Fibroblast of skin of right biceps (primary cell): ENCODE measurements around the gene CACNA1D.
"Not testable (repeated sequence)": the region's sequence is repeated elsewhere in the genome, so short reads cannot be mapped to it uniquely, and the experiment has no call there.

Source experiments
- DNase-seq: peaks from one replicate; pipeline ENCODE4 v3.0.0-alpha.2; 2013

CACNA1D gene

GRCh38 chr3:53530205-53530604 is 35.8 kb downstream of the CACNA1D start:
- no peak for DNase-seq

GRCh38 chr3:53531749-53532148 is 37.3 kb downstream of the CACNA1D start:
- DNase-seq, result no peak

- DNase-seq, result no peak
Observed at GRCh38 chr3:53533472-53533871, 39.1 kb downstream of the CACNA1D start.

GRCh38 chr3:53534216-53534615 is 39.8 kb downstream of the CACNA1D start:
- DNase-seq, result no peak

- DNase-seq, result no peak
Observed at GRCh38 chr3:53534676-53535400, 40.4 kb downstream of the CACNA1D start.

- DNase-seq, result no peak
Observed at GRCh38 chr3:53536282-53536681, 41.9 kb downstream of the CACNA1D start.

GRCh38 chr3:53544357-53544756 is 49.9 kb downstream of the CACNA1D start:
- DNase-seq, result no peak

GRCh38 chr3:53545310-53545995 is 51.0 kb downstream of the CACNA1D start:
- no peak for DNase-seq

- DNase-seq, result no peak
Observed at GRCh38 chr3:53545996-53546359, 51.6 kb downstream of the CACNA1D start.

GRCh38 chr3:53547327-53547726 is 52.9 kb downstream of the CACNA1D start:
- no peak for DNase-seq

GRCh38 chr3:53550005-53550620 is 55.7 kb downstream of the CACNA1D start:
- DNase-seq, result no peak

GRCh38 chr3:53551324-53551723 is 56.9 kb downstream of the CACNA1D start:
- DNase-seq, result no peak

GRCh38 chr3:53552730-53553129 is 58.3 kb downstream of the CACNA1D start:
- no peak for DNase-seq

- DNase-seq, result no peak
Observed at GRCh38 chr3:53553200-53553599, 58.8 kb downstream of the CACNA1D start.

- no peak for DNase-seq
Observed at GRCh38 chr3:53554559-53555067, 60.2 kb downstream of the CACNA1D start.

- DNase-seq, result no peak
Observed at GRCh38 chr3:53555068-53555588, 60.7 kb downstream of the CACNA1D start.

- DNase-seq, result no peak
Observed at GRCh38 chr3:53566461-53567145, 72.2 kb downstream of the CACNA1D start.

GRCh38 chr3:53570081-53570480 is 75.7 kb downstream of the CACNA1D start:
- DNase-seq, result no peak

GRCh38 chr3:53570709-53571108 is 76.3 kb downstream of the CACNA1D start:
- DNase-seq, result peak; percentile 4

GRCh38 chr3:53571264-53571663 is 76.9 kb downstream of the CACNA1D start:
- DNase-seq, result no peak

- not testable (repeated sequence) for DNase-seq
Observed at GRCh38 chr3:53572184-53572583, 77.8 kb downstream of the CACNA1D start.

- DNase-seq, result no peak
Observed at GRCh38 chr3:53577506-53577905, 83.1 kb downstream of the CACNA1D start.

- DNase-seq, result no peak
Observed at GRCh38 chr3:53579636-53580035, 85.2 kb downstream of the CACNA1D start.
